H1 (cell line): ENCODE measurements around the gene HS1BP3. TPM values are rescaled to one million over a fixed set of nuclear protein-coding genes. Genes with fewer than 3 reads are reported as not detected.

Experiments
- BCL11A ChIP-seq, 2 experiments: IDR thresholded peaks; one replicate each; pipeline ENCODE4 v1.6.1; 2011; ENCODE audit warnings: low read depth in 2 of 2, low read length in 2 of 2, mild to moderate bottlenecking in 2 of 2
- CBX8 ChIP-seq: fragments of 300-800, 300-1000 bp; sonication (generic); IDR thresholded peaks from 2 replicates; pipeline ENCODE4 v1.7.1; 2016; ENCODE audit warnings: low read depth, low read length, borderline replicate concordance
- CHD1 ChIP-seq: IDR thresholded peaks from 2 replicates; pipeline ENCODE4 v1.6.1; 2012; ENCODE audit warnings: low read depth, low read length, improper control_type of control experiment
- CHD2 ChIP-seq: IDR thresholded peaks from 2 replicates; pipeline ENCODE4 v1.6.1; 2012; ENCODE audit warnings: low read length, improper control_type of control experiment
- EGR1 ChIP-seq: IDR thresholded peaks from 2 replicates; pipeline ENCODE4 v1.6.1; 2011; ENCODE audit warnings: low read depth, low read length, borderline replicate concordance
- FOSL1 ChIP-seq: IDR thresholded peaks from 2 replicates; pipeline ENCODE4 v1.6.1; 2011; ENCODE audit warnings: mild to moderate bottlenecking, low read depth, low read length, moderate library complexity; ENCODE audit not compliant: insufficient read depth
- GABPA ChIP-seq: IDR thresholded peaks from 2 replicates; pipeline ENCODE4 v1.6.1; 2011; ENCODE audit warnings: mild to moderate bottlenecking, low read length, moderate library complexity, borderline replicate concordance; ENCODE audit not compliant: insufficient read depth
- SIX5 ChIP-seq: IDR thresholded peaks from 2 replicates; pipeline ENCODE4 v1.6.1; 2011; ENCODE audit warnings: mild to moderate bottlenecking, low read depth, low read length
- TAF1 ChIP-seq: IDR thresholded peaks from 2 replicates; pipeline ENCODE4 v1.6.1; 2011; ENCODE audit warnings: mild to moderate bottlenecking, low read depth, low read length
- polyA plus RNA-seq, 7 experiments: library from polyadenylated mRNA; depleted of rRNA in 3 of 7; stranded (reverse) in 5 of 7; unstranded in 2 of 7; fragments of >200 nt in 5 of 7; fragments of 200-250 nt in 2 of 7; gene quantifications; 1 replicate in 5 of 7; 2 replicates in 1 of 7; 4 replicates in 1 of 7; pipeline versions ENCODE4 v1.2.1 to v1.2.3, GENCODE V29; 2011 to 2013; ENCODE audit warnings: missing spikeins in 2 of 7, mixed read lengths in 2 of 7
- total RNA-seq: library from RNA; stranded (reverse); fragmentation: NEBNext Ultra II Directional; extraction: Animal tissue kit (Norgen Biotek cat#: 25700); gene quantifications from 2 replicates; pipeline ENCODE4 v1.2.1, GENCODE V29; 2021
- TF ChIP-seq, protein P1 (sequence below): fragments of 300-600 bp; sonication (generic); IDR thresholded peaks from 2 replicates; pipeline ENCODE4 v1.7.1; 2012; ENCODE audit warnings: low read length, moderate library complexity, mild to moderate bottlenecking, inconsistent platforms; ENCODE audit not compliant: insufficient replicate concordance
- TF ChIP-seq, protein P2 (sequence below): IDR thresholded peaks from 2 replicates; pipeline ENCODE4 v1.6.1; 2011; ENCODE audit warnings: low read length, improper control_type of control experiment

Gene HS1BP3
- total and polyA plus RNA-seq, 2 of the 8 experiments (the other 6 are each of a cell fraction or from before 2014, with no cell fraction given): 11.1 to 11.3 TPM

DNA sequence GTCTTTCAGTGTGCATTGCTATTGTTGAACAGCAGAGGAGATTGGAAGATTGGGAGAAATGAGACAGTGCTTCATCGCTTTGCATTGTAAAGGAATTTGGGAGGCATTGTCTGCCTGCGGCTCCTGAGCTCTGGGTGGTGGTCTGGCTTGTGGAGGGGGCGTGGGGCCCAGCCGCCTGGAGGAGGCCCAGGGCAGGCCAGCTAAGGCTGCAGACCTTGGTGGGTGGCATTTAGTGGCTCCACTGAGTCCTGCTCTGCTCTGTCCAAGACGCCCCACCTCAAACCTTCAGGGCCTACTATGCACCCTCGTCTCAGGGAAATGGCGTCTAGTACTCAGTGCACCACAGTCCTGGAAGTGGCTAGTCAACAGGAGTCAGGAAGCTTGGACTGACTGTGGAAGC lies 5.7 kb upstream of the HS1BP3 start (continued):
- TF ChIP-seq, protein P1, sequence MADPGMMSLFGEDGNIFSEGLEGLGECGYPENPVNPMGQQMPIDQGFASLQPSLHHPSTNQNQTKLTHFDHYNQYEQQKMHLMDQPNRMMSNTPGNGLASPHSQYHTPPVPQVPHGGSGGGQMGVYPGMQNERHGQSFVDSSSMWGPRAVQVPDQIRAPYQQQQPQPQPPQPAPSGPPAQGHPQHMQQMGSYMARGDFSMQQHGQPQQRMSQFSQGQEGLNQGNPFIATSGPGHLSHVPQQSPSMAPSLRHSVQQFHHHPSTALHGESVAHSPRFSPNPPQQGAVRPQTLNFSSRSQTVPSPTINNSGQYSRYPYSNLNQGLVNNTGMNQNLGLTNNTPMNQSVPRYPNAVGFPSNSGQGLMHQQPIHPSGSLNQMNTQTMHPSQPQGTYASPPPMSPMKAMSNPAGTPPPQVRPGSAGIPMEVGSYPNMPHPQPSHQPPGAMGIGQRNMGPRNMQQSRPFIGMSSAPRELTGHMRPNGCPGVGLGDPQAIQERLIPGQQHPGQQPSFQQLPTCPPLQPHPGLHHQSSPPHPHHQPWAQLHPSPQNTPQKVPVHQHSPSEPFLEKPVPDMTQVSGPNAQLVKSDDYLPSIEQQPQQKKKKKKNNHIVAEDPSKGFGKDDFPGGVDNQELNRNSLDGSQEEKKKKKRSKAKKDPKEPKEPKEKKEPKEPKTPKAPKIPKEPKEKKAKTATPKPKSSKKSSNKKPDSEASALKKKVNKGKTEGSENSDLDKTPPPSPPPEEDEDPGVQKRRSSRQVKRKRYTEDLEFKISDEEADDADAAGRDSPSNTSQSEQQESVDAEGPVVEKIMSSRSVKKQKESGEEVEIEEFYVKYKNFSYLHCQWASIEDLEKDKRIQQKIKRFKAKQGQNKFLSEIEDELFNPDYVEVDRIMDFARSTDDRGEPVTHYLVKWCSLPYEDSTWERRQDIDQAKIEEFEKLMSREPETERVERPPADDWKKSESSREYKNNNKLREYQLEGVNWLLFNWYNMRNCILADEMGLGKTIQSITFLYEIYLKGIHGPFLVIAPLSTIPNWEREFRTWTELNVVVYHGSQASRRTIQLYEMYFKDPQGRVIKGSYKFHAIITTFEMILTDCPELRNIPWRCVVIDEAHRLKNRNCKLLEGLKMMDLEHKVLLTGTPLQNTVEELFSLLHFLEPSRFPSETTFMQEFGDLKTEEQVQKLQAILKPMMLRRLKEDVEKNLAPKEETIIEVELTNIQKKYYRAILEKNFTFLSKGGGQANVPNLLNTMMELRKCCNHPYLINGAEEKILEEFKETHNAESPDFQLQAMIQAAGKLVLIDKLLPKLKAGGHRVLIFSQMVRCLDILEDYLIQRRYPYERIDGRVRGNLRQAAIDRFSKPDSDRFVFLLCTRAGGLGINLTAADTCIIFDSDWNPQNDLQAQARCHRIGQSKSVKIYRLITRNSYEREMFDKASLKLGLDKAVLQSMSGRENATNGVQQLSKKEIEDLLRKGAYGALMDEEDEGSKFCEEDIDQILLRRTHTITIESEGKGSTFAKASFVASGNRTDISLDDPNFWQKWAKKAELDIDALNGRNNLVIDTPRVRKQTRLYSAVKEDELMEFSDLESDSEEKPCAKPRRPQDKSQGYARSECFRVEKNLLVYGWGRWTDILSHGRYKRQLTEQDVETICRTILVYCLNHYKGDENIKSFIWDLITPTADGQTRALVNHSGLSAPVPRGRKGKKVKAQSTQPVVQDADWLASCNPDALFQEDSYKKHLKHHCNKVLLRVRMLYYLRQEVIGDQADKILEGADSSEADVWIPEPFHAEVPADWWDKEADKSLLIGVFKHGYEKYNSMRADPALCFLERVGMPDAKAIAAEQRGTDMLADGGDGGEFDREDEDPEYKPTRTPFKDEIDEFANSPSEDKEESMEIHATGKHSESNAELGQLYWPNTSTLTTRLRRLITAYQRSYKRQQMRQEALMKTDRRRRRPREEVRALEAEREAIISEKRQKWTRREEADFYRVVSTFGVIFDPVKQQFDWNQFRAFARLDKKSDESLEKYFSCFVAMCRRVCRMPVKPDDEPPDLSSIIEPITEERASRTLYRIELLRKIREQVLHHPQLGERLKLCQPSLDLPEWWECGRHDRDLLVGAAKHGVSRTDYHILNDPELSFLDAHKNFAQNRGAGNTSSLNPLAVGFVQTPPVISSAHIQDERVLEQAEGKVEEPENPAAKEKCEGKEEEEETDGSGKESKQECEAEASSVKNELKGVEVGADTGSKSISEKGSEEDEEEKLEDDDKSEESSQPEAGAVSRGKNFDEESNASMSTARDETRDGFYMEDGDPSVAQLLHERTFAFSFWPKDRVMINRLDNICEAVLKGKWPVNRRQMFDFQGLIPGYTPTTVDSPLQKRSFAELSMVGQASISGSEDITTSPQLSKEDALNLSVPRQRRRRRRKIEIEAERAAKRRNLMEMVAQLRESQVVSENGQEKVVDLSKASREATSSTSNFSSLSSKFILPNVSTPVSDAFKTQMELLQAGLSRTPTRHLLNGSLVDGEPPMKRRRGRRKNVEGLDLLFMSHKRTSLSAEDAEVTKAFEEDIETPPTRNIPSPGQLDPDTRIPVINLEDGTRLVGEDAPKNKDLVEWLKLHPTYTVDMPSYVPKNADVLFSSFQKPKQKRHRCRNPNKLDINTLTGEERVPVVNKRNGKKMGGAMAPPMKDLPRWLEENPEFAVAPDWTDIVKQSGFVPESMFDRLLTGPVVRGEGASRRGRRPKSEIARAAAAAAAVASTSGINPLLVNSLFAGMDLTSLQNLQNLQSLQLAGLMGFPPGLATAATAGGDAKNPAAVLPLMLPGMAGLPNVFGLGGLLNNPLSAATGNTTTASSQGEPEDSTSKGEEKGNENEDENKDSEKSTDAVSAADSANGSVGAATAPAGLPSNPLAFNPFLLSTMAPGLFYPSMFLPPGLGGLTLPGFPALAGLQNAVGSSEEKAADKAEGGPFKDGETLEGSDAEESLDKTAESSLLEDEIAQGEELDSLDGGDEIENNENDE: no peak
- TF ChIP-seq SIX5 (no peak), EGR1 (no peak), GABPA (no peak), BCL11A (IDR thresholded peaks at IDR 0.05; ENCODE audit: low read depth in 2 of 2, low read length in 2 of 2) (no peak), CBX8 (no peak), CHD2 (no peak), TAF1 (no peak), CHD1 (no peak), FOSL1 (no peak)
- TF ChIP-seq, protein P2, sequence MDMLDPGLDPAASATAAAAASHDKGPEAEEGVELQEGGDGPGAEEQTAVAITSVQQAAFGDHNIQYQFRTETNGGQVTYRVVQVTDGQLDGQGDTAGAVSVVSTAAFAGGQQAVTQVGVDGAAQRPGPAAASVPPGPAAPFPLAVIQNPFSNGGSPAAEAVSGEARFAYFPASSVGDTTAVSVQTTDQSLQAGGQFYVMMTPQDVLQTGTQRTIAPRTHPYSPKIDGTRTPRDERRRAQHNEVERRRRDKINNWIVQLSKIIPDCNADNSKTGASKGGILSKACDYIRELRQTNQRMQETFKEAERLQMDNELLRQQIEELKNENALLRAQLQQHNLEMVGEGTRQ: no peak
